NCI-H187 treated with DMSO at 0.1 percent for 48 hours (cell line): Measurements from ENCODE around the gene DCDC2.
A peak's percentile ranks its signal among the peaks of the same experiment; 100 is the strongest.
"Not testable (repeated sequence)": the region's sequence is repeated elsewhere in the genome, so short reads cannot be mapped to it uniquely, and the experiment has no call there.

Experiments
- DNase-seq: peaks from one replicate; lab custom pipeline; 2025; lab: John Stamatoyannopoulos, UW

Gene DCDC2

GRCh38 chr6:24225838-24226237 is 132.0 kb downstream of the DCDC2 start:
- no peak for DNase-seq

GRCh38 chr6:24223115-24223919 is 134.5 kb downstream of the DCDC2 start:
- DNase-seq = no peak

GRCh38 chr6:24219670-24220069 is 138.2 kb downstream of the DCDC2 start:
- DNase-seq = no peak

- DNase-seq = no peak
Observed at GRCh38 chr6:24214984-24215383, 142.9 kb downstream of the DCDC2 start.

- no peak for DNase-seq
Observed at GRCh38 chr6:24207413-24207812, 150.4 kb downstream of the DCDC2 start.

GRCh38 chr6:24205020-24205492 is 152.8 kb downstream of the DCDC2 start:
- peak; percentile 39 for DNase-seq

- not testable (repeated sequence) for DNase-seq
Observed at GRCh38 chr6:24204113-24204512, 153.7 kb downstream of the DCDC2 start.

GRCh38 chr6:24197892-24198291 is 160.0 kb downstream of the DCDC2 start:
- no peak for DNase-seq

GRCh38 chr6:24195836-24196597 is 161.8 kb downstream of the DCDC2 start:
- no peak for DNase-seq

GRCh38 chr6:24194978-24195700 is 162.7 kb downstream of the DCDC2 start:
- no peak for DNase-seq

GRCh38 chr6:24193364-24193763 is 164.5 kb downstream of the DCDC2 start:
- DNase-seq = no peak

GRCh38 chr6:24191346-24191745 is 166.5 kb downstream of the DCDC2 start:
- DNase-seq = no peak

GRCh38 chr6:24188578-24189080 is 169.2 kb downstream of the DCDC2 start:
- DNase-seq = no peak

- no peak for DNase-seq
Observed at GRCh38 chr6:24187965-24188577, 169.8 kb downstream of the DCDC2 start.

GRCh38 chr6:24186349-24186748 is 171.5 kb downstream of the DCDC2 start:
- no peak for DNase-seq

- no peak for DNase-seq
Observed at GRCh38 chr6:24183584-24183983, 174.3 kb downstream of the DCDC2 start.

- no peak for DNase-seq
Observed at GRCh38 chr6:24157886-24158285, 200.0 kb downstream of the DCDC2 start.

GRCh38 chr6:24154121-24154520 is 203.7 kb downstream of the DCDC2 start:
- DNase-seq = no peak

- DNase-seq = no peak
Observed at GRCh38 chr6:24152014-24152413, 205.8 kb downstream of the DCDC2 start.

- DNase-seq = no peak
Observed at GRCh38 chr6:24149836-24150235, 208.0 kb downstream of the DCDC2 start.

- no peak for DNase-seq
Observed at GRCh38 chr6:24149296-24149695, 208.6 kb downstream of the DCDC2 start.

- DNase-seq = no peak
Observed at GRCh38 chr6:24148684-24149083, 209.2 kb downstream of the DCDC2 start.
